ENCODE data around the gene UPK1A. TPM values are rescaled to one million over a fixed set of nuclear protein-coding genes. Genes with fewer than 3 reads are reported as not detected.
"Not testable (repeated sequence)": the region's sequence is repeated elsewhere in the genome, so short reads cannot be mapped to it uniquely, and the experiment has no call there.

UPK1A gene
- total RNA-seq, 1 donor from 2014 or later = 0.18 TPM

DNA sequence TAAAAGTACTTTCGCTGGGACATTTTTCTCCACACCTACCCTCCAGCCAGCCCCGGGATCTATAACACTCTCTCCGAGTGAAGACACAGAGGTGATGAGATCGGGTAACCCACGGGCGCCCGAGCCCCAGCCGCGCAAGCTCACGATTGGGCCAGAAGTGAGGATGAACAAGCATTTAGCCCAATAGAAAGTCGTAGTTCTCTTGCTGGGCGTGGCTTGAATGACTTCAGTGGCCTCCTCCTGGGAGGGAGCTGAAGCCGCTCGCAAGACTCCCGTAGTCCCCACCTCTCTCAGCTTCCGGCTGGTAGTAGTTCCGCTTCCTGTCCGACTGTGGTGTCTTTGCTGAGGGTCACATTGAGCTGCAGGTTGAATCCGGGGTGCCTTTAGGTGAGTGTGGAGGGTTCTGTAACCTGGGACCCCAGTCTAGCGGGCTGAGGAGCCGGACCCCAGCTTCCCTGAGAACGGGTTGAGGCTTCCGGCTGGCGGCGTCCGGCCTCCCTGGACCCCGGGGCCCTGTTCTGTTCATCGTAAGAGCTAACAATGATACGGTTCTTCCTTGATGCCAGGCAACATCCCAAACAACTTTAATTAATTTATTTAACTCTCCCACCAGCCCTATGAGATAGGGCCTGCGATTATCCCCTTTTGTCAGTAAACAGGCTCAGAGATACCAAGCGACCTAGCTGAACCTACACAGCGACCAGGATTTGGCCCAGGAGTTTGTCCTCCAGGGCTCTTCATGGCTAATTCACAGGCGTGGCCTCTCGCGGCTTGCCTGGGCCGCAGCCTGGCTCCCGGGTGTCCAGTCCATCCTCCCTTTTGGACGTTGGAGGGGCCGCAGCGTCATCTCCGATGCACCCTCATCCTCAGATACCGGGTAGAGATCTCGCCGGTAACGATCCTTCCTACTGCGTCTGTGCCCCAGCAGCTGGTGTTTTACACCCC, 18.0 kb upstream of the UPK1A start, which contains the start of gene COX6B1:
Gene COX6B1, plus strand, starts transcription at position 307 of the 945 bp plus-strand sequence. CDS start 2,921 bp downstream, outside the sequence.
- H3K36me3 Mint-ChIP-seq (ENCODE audit: low read depth, unreplicated experiment) = peaks cover 6% of the 10 kb centered on the region
- Histone ChIP-seq H3K4me2 (ENCODE audit: low read length) (peak within 1 kb of the TSS; percentile 92), H3K36me3 (ENCODE audit: insufficient read depth, low read length) (no peaks in the 10 kb centered on the region), H3K27me3 (ENCODE audit: insufficient read depth, low read length) (no peaks in the 10 kb centered on the region), H3K4me3 (ENCODE audit: insufficient read depth, low read depth, low read length) (peak within 1 kb of the TSS; percentile 92), H3K9me3 (ENCODE audit: insufficient read depth, low read depth, low read length) (no peaks in the 10 kb centered on the region), H3K4me1 (ENCODE audit: insufficient read depth, low read length) (peaks cover 14% of the 10 kb centered on the region), H3K27ac (ENCODE audit: low read depth, low read length) (peak within 1 kb of the TSS; percentile 69), H4K20me1 (ENCODE audit: insufficient read depth, low read length) (peaks cover 10% of the 10 kb centered on the region), H2AFZ (ENCODE audit: low read depth, low read length) (peak within 1 kb of the TSS; percentile 79), H3K79me2 (ENCODE audit: insufficient read depth, low read length) (peaks cover 31% of the 10 kb centered on the region), H3K9ac (ENCODE audit: low read length) (peak within 1 kb of the TSS; percentile 91)
- H3K27me3 Mint-ChIP-seq (ENCODE audit: low read depth, unreplicated experiment) = no peaks in the 10 kb centered on the region
- H3K27ac Mint-ChIP-seq (ENCODE audit: unreplicated experiment) = peak within 1 kb of the TSS; percentile 92
- TF ChIP-seq EZH2 (IDR thresholded peaks at IDR 0.05; ENCODE audit: insufficient read depth, low read length) (no peak), CTCF (IDR thresholded peaks at IDR 0.05; ENCODE audit: insufficient read depth, low read depth, low read length) (no peak)
- peak; percentile 95 for DNase-seq (ENCODE audit: low read depth)
- H3K9me3 Mint-ChIP-seq (ENCODE audit: unreplicated experiment) = no peaks in the 10 kb centered on the region
- peak; percentile 88 for FAIRE-seq
- H3K4me1 Mint-ChIP-seq (ENCODE audit: low read depth, unreplicated experiment) = peaks cover 7% of the 10 kb centered on the region
- peak within 1 kb of the TSS; percentile 99 for H3K4me3 Mint-ChIP-seq (ENCODE audit: unreplicated experiment)

GRCh38 chr19:35650581-35650980, 15.7 kb upstream of the UPK1A start:
- H3K9me3 ChIP-seq (ENCODE audit: insufficient read depth, low read depth, low read length) = no peaks in the 10 kb centered on the region
- Mint-ChIP-seq H3K9me3 (ENCODE audit: unreplicated experiment) (no peaks in the 10 kb centered on the region), H3K4me1 (ENCODE audit: low read depth, unreplicated experiment) (peaks cover 7% of the 10 kb centered on the region), H3K27me3 (ENCODE audit: low read depth, unreplicated experiment) (no peaks in the 10 kb centered on the region), H3K27ac (ENCODE audit: unreplicated experiment) (no peak overlapping the region), H3K36me3 (ENCODE audit: low read depth, unreplicated experiment) (peaks cover 7% of the 10 kb centered on the region), H3K4me3 (ENCODE audit: unreplicated experiment) (no peak overlapping the region)
- H3K27ac ChIP-seq (ENCODE audit: low read depth, low read length) = no peak overlapping the region
- no peak overlapping the region for H3K9ac ChIP-seq (ENCODE audit: low read length)
- peaks cover 31% of the 10 kb centered on the region for H3K79me2 ChIP-seq (ENCODE audit: insufficient read depth, low read length)
- H3K27me3 ChIP-seq (ENCODE audit: insufficient read depth, low read length) = no peaks in the 10 kb centered on the region
- H3K4me3 ChIP-seq (ENCODE audit: insufficient read depth, low read depth, low read length) = no peak overlapping the region
- H2AFZ ChIP-seq (ENCODE audit: low read depth, low read length) = no peak overlapping the region
- FAIRE-seq (no peak), DNase-seq (ENCODE audit: low read depth) (no peak)
- no peak overlapping the region for H3K4me2 ChIP-seq (ENCODE audit: low read length)
- H3K36me3 ChIP-seq (ENCODE audit: insufficient read depth, low read length) = peaks cover 9% of the 10 kb centered on the region
- peaks cover 11% of the 10 kb centered on the region for H3K4me1 ChIP-seq (ENCODE audit: insufficient read depth, low read length)
- H4K20me1 ChIP-seq (ENCODE audit: insufficient read depth, low read length) = peaks cover 18% of the 10 kb centered on the region
- no peak for TF ChIP-seq CTCF (IDR thresholded peaks at IDR 0.05; ENCODE audit: insufficient read depth, low read depth, low read length)
- TF ChIP-seq EZH2 (IDR thresholded peaks at IDR 0.05; ENCODE audit: insufficient read depth, low read length) = no peak

- H3K4me3 Mint-ChIP-seq (ENCODE audit: unreplicated experiment); H2AFZ ChIP-seq (ENCODE audit: low read depth, low read length); H3K27me3 Mint-ChIP-seq (ENCODE audit: low read depth, unreplicated experiment); H3K4me1 Mint-ChIP-seq (ENCODE audit: low read depth, unreplicated experiment); H3K4me3 ChIP-seq (ENCODE audit: insufficient read depth, low read depth, low read length); FAIRE-seq; DNase-seq (ENCODE audit: low read depth); H3K9ac ChIP-seq (ENCODE audit: low read length); H3K9me3 ChIP-seq (ENCODE audit: insufficient read depth, low read depth, low read length); H3K27me3 ChIP-seq (ENCODE audit: insufficient read depth, low read length); H3K9me3 Mint-ChIP-seq (ENCODE audit: unreplicated experiment); H3K4me2 ChIP-seq (ENCODE audit: low read length); H3K4me1 ChIP-seq (ENCODE audit: insufficient read depth, low read length); H3K27ac ChIP-seq (ENCODE audit: low read depth, low read length); H3K27ac Mint-ChIP-seq (ENCODE audit: unreplicated experiment): not testable (repeated sequence)
- H3K79me2 ChIP-seq (ENCODE audit: insufficient read depth, low read length) = peaks cover 13% of the 10 kb centered on the region
- H3K36me3 ChIP-seq (ENCODE audit: insufficient read depth, low read length) = peaks cover 21% of the 10 kb centered on the region
- H3K36me3 Mint-ChIP-seq (ENCODE audit: low read depth, unreplicated experiment) = peaks cover 21% of the 10 kb centered on the region
- H4K20me1 ChIP-seq (ENCODE audit: insufficient read depth, low read length) = peaks cover 36% of the 10 kb centered on the region
These were observed 11.5 kb upstream of the UPK1A start for GRCh38 chr19:35654828-35655227.

Measured in astrocyte (in vitro differentiated cells and primary cell).